Epithelial cell of proximal tubule (primary cell): ENCODE results near the gene KIAA2012. TPM values are rescaled to one million over a fixed set of nuclear protein-coding genes. Genes with fewer than 3 reads are reported as not detected.
A peak's percentile ranks its signal among the peaks of the same experiment; 100 is the strongest.

Source experiments
- DNase-seq: peaks from one replicate; pipeline ENCODE4 v3.0.0-alpha.2; 2011; ENCODE audit warnings: low read depth
- H3K4me3 ChIP-seq: 2 replicates; pipeline ENCODE4 v1.5.1; 2011; ENCODE audit warnings: low read depth, mild to moderate bottlenecking, low read length
- CTCF ChIP-seq: conservative IDR thresholded peaks from 2 replicates; pipeline ENCODE4 v1.5.1; 2012; ENCODE audit warnings: low read depth, mild to moderate bottlenecking, low read length
- total RNA-seq: library from RNA; depleted of rRNA; stranded (reverse); fragments of >200 nt; gene quantifications from 2 replicates; pipeline ENCODE4 v1.2.3, GENCODE V29; 2015

The KIAA2012 gene
- total RNA-seq, 1 donor from 2014 or later = not detected

GRCh38 chr2:202164411-202164810, 91.4 kb downstream of the KIAA2012 start:
- H3K4me3 ChIP-seq = no peak overlapping the region
- no peak for DNase-seq
- no peak for TF ChIP-seq CTCF

GRCh38 chr2:202165208-202165607, 92.2 kb downstream of the KIAA2012 start:
- no peak overlapping the region for H3K4me3 ChIP-seq
- TF ChIP-seq CTCF = no peak
- DNase-seq = no peak

DNA sequence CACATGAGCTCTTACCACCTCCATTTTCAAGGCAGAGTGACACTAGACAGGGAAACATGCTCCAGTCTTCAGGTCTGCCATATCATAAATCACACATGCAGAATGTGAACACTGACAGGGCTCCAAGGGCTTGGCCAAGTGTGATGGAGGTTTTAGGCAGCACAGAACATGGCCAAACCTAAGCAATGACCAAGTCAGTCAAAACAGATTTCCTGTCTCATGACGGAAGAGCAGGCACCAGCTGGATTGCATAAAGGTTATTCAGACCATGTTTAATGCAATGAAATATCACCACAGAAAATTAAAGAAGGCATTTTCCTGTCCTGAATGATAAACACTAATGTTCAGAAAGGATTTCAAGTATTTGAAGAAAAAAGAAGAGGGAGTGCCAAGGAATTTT, 92.9 kb downstream of the KIAA2012 start:
- no peak for TF ChIP-seq CTCF
- H3K4me3 ChIP-seq = no peak overlapping the region
- no peak for DNase-seq

GRCh38 chr2:202169131-202169530, 96.1 kb downstream of the KIAA2012 start:
- DNase-seq = no peak
- no peak for TF ChIP-seq CTCF
- H3K4me3 ChIP-seq = no peak overlapping the region

- no peak for TF ChIP-seq CTCF
- no peak overlapping the region for H3K4me3 ChIP-seq
- no peak for DNase-seq
These were observed 96.9 kb downstream of the KIAA2012 start for GRCh38 chr2:202169832-202170424.

- no peak for TF ChIP-seq CTCF
- no peak for DNase-seq
- peak overlapping the region; percentile 0 for H3K4me3 ChIP-seq
These were observed 98.3 kb downstream of the KIAA2012 start for GRCh38 chr2:202171241-202171825.
